Forelimb muscle (tissue), 1 donor: ENCODE measurements around the gene PRLR. TPM values are rescaled to one million over a fixed set of nuclear protein-coding genes. Genes with fewer than 3 reads are reported as not detected.

Experiments
- DNase-seq: peaks from one replicate; pipeline ENCODE4 v3.0.0-alpha.2; 2013; ENCODE audit warnings: low read depth
- polyA plus RNA-seq: library from polyadenylated mRNA; unstranded; fragments of 120-200 nt; gene quantifications from one replicate; pipeline ENCODE4 v1.2.1, GENCODE V29; 2013; ENCODE audit not compliant: insufficient read length

PRLR gene
- polyA plus RNA-seq, 1 donor = 0.38 TPM

DNA sequence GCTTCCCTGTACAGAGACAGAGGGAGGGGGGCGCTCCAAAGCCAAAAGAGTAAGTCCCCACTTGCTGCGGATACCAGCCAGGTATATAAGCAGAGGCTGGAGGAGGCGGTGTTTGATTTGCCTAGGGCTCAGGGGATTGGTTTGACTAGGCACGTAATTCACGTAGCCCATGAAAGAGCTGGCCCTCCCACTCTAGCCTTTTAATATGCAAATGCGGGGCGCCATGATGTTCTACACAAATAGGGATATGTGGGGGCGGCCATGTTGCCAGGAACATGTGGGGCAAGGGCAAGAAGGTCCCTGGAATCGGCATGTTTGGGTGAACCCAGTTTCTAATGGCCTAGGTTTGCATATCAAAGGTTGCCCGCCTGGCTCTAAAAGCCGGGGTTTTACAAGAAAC lies 3.3 kb upstream of the PRLR start:
- no peak for DNase-seq

- DNase-seq = no peak
Measured at GRCh38 chr5:35233121-35233520, 2.8 kb upstream of the PRLR start.

GRCh38 chr5:35232124-35232523 lies 1.8 kb upstream of the PRLR start:
- no peak for DNase-seq

- no peak for DNase-seq
Measured at GRCh38 chr5:35229076-35230037, 930 bp downstream of the PRLR start.

DNA sequence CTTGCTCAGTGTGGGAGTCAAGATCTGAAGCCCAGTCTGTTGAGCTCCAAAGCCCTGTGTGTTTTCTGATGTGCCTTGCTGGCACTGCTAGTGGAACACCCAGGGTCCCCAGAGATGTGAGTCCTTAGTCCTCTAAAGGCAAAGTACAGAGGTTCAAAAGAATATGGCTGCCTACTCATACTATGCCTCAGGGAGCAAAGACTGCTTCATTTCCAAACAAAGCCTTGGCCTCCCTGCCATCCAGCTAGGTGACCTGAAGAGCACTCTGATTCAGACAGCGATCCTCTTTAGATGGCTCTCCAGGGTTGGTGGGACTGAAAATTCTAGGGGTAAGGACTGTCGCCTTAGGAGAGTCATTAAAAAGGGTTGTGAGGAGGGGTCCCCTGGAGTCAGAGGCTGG lies 2.0 kb downstream of the PRLR start:
- DNase-seq = no peak

GRCh38 chr5:35227720-35228119 lies 2.6 kb downstream of the PRLR start:
- no peak for DNase-seq

GRCh38 chr5:35223787-35224395 lies 6.4 kb downstream of the PRLR start:
- no peak for DNase-seq

- DNase-seq = no peak
Measured at GRCh38 chr5:35220967-35221366, 9.3 kb downstream of the PRLR start.

- no peak for DNase-seq
Measured at GRCh38 chr5:35218981-35219380, 11.3 kb downstream of the PRLR start.

DNA sequence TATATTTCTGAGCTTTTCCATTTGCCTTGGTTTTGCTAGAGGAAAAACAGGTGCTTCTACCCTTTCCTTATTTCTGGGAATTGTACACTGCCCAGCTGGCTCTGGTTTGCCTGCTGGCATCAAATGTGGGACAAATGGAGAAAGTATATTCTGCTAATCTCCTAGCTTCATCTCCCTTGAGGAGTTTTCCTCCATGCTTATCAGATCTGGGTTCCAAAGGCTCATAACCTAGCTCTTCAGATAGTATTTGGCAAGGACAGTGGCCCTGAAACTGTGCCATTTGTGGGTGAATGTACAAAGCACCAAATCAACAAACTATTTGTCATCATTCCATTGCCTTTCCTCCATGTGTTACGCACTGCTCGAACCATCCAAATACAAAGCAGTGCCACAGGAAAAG lies 16.2 kb downstream of the PRLR start:
- DNase-seq = no peak

DNA sequence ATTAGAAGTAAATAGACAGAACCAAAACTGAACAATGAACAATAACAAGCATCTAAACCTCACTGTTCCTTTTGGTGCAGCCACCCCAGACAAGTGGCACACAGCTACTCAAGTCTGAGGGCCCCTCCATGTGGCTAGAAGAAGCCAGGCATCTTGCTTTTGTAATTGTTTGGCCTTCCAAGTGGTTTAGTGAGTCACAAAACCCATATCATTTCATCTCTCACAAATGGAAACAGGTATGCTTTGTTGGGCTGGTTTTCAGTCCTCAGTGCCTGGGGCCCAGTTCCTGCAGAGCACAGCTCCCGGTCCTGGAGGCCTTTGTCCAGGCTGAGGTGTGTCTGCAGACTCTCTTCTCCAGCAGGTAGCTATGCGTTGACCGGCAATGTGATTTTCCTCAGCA lies 16.7 kb downstream of the PRLR start:
- no peak for DNase-seq

DNA sequence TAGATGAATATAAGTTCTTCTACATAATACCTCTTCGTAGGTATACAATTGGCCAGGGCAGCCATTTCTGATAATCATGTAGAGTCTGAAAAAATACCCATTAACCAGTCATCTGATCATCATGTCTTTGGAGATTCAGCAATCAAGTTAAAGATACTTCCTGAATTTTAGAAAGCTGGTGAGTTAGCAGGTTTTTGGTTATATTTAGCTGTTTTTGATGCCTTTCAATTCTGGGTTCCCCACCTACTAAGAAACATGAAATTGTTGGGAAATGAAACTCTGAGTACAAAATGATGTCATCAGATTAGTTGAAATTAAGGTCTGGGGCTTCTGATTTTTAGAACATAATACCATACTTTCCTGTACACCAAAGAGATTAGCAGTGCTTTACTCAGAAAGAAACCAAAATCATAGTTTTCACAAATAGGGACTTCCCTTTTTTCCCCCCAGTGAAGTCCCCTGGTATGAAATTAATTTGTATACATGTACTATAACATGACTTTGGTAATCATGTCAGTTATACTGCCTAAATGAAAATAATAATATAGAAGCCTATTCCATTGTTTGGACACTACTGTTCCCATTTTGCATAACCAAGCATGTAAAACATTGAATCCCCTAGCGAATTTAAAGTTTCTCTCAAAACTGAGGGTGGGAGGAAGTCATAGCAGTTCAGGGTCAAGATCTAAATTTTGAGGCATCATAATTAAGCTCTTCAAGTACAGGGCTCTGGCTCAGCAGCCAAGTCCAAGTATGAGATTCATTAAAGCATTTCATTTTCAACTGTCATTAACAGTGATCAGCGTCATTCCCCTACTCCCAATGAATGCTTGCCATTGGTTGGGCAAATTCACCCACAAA lies 17.9 kb downstream of the PRLR start:
- no peak for DNase-seq

- DNase-seq = no peak
Measured at GRCh38 chr5:35209862-35210261, 20.4 kb downstream of the PRLR start.

DNA sequence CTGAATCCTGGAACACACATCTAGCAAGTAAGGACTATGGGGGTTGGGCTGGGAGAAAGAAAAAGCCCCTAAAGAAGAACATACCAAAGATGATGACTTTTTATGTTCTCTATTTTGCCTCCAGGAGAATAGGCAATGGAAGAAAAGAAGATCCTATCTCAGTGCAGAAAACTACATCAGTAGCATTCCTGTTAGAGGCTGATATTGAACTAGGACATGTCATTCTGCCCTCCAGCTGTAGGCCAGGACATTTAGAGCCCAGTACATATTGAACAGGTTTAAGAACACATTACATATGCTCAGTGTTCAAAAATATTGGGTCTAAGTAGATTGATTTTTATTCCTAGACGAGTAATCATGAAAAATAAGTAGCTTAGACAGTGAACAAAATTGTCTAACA lies 24.7 kb downstream of the PRLR start:
- no peak for DNase-seq

GRCh38 chr5:35205186-35205585 lies 25.1 kb downstream of the PRLR start:
- DNase-seq = no peak

DNA sequence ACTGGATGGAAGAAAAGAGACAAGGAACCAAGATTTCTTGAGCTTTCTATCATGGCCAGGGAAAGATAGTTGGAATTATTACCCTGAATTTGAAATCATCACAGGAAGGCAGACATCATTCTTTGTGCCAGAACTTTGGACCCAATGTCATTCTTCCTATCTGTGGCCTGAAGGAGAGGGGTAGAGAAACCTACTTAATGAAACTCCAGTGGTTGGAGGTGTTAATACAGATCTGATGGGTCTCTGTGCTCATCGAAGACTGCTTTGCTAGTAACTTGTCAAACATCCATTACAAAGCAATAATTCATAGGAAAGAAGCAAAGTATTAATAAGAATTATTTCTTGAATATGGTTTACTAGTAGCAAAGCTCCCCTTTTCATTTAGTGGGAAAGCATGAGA lies 26.9 kb downstream of the PRLR start:
- no peak for DNase-seq

DNA sequence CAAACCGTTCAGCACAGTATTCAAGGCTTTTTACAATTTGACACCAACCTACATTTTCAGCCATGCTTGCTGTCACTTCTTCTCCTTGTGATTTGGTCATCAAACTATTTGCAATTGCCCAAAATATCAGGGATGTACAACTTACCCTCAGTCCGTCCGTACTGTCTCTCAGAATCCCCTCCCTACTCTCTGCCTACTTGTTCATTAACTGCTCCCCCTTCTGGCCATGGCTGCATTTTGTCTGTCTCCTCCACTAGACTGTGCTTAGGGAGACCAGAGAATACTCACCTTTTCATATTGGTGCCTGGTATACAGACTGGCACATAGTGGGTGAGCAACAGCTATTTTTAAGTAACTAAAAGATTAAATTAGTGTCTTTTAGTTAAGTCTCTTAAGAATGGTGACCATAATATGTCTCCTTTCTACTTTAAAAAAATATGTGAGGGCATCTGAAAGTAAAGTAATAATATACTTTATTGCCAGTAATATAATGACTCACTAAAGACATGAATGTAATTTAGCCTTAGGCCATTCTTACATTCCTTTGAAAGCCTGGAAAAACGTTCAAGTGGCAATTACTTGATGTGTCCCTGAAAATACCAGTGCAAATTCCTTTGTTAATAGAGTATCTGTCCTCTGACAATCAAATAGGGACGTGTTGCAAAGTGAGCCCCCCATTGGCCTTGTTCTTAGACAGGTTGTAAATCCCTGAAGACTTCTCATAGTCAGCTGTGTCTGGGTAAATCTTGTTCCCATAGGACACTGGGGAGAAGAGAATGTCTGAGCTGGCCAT lies 27.8 kb downstream of the PRLR start:
- DNase-seq = no peak

DNA sequence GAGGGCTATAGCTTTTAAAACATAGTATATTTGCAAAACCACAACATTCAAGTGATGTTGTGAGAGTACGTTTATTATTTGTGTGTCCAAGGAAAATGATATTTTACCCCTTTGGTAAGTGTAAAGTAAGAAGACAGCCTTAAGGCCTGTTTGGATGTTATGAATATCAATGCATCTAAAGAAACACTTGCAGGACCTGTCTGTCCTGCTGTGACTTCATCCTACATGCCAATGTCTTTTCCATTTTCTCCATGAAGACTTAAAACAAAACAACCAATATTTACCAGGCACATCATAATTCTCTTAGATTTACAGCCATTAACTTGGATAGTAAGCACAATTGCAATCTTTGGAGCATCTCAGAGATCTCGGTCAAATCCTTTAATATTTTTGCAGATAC lies 29.0 kb downstream of the PRLR start:
- no peak for DNase-seq

DNA sequence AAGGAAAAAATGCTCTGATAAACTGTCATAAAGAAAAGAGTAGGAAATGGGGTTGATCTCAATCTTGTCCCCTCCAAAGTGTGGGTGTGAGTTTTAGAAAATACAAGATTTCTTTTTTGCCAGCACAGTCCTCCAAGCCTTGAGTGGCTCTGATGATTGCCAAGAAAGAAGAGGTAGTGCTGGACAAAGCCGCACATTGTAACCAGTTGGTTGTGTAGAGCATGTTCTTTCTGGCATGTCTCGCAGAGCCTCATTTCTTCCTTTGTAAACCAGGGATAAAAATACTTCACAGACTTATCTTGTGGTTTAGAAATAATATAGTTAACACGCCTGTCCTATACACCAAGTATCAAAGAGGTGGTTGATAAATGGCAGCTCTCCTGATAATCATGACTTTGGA lies 30.4 kb downstream of the PRLR start:
- no peak for DNase-seq

DNA sequence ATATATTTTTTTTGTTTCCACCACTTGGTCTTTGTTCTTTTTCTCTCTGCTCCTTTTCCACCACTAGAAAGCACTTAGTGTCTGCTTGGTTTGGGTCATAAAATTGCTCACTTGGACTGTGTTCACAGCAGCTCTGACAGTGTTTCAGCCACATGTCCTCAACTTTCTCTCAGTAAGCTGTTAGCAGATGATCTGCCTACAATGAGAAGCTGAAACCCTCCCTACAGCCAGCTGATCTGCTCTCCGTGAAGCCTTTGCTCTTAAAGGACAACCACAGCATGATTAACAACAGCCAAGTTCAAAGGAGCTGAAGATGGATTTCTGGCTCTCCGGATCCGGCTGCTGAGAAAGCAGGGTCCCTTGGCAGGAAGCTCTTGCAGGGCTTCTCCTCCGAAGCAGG lies 31.6 kb downstream of the PRLR start:
- no peak for DNase-seq

- no peak for DNase-seq
Measured at GRCh38 chr5:35198075-35198474, 32.2 kb downstream of the PRLR start.

DNA sequence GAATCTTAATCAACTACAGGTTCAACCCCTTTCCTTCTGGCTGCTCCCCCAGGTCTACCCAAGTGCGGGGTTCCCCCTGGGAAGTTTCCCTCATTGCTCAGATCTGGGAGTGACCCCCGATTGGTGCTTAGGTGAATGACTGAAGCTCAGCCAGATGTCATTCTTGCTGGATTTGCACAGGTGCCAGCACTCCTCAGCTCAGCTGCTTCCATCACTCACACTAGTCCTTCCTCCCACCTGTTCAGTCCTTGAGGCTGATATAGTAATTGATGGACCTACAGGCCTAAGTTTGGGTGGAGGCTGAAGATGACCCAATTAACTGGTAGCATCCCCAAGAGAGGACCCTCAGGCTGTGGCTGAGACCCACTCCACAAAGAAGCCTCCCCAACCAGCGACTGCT lies 32.9 kb downstream of the PRLR start:
- DNase-seq = no peak
